Ovary (tissue), 3 donors: ENCODE results near the gene NOVA2.

Experiments used
- EP300 ChIP-seq: sonication (generic); formaldehyde crosslinking; IDR thresholded peaks from one replicate; pipeline ENCODE4 v1.6.1; 2017; ENCODE audit warnings: antibody characterized with exemption
- POLR2A ChIP-seq: fragments of 450-650 bp; IDR thresholded peaks from one replicate; pipeline ENCODE4 v1.6.1; 2017; ENCODE audit warnings: antibody characterized with exemption, mild to moderate bottlenecking, moderate library complexity
- TF ChIP-seq, protein P1 (sequence below), 3 donors: fragments of 450-650 bp in 2 of 3; fragments of 200-600 bp in 1 of 3; IDR thresholded peaks; one replicate each; pipeline versions ENCODE4 v1.5.1 to v1.8.0; 2016 to 2022; ENCODE audit warnings: antibody characterized with exemption in 3 of 3, mild to moderate bottlenecking in 1 of 3
- donor health status: DM: no; HTN: no; CAD: no.

DNA sequence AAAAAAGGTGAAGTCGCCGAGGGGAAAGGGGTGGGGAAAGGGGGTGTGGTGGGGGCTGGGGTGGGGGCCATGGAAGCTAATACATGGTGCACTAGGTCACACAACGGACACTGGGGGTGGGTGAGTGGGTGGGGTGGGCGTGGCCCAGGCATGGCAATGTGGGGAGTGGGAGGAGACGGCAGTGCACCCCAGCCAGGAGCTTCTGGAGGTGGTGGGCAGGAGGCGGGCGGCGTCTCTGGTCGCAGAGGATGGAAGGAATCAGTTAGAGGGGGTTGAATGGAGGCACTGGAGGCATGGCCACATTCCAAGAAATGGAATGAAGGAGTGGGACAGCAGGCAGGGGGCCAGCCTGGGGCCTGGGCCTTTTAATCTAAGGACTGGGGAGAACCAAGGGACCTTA, 39.9 kb downstream of the NOVA2 start:
- TF ChIP-seq, protein P1, sequence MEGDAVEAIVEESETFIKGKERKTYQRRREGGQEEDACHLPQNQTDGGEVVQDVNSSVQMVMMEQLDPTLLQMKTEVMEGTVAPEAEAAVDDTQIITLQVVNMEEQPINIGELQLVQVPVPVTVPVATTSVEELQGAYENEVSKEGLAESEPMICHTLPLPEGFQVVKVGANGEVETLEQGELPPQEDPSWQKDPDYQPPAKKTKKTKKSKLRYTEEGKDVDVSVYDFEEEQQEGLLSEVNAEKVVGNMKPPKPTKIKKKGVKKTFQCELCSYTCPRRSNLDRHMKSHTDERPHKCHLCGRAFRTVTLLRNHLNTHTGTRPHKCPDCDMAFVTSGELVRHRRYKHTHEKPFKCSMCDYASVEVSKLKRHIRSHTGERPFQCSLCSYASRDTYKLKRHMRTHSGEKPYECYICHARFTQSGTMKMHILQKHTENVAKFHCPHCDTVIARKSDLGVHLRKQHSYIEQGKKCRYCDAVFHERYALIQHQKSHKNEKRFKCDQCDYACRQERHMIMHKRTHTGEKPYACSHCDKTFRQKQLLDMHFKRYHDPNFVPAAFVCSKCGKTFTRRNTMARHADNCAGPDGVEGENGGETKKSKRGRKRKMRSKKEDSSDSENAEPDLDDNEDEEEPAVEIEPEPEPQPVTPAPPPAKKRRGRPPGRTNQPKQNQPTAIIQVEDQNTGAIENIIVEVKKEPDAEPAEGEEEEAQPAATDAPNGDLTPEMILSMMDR (IDR thresholded peaks at IDR 0.05), result no peak
- TF ChIP-seq EP300, result no peak
- TF ChIP-seq POLR2A, result no peak
